ENCODE data around the gene STRA8.

The STRA8 gene

DNA sequence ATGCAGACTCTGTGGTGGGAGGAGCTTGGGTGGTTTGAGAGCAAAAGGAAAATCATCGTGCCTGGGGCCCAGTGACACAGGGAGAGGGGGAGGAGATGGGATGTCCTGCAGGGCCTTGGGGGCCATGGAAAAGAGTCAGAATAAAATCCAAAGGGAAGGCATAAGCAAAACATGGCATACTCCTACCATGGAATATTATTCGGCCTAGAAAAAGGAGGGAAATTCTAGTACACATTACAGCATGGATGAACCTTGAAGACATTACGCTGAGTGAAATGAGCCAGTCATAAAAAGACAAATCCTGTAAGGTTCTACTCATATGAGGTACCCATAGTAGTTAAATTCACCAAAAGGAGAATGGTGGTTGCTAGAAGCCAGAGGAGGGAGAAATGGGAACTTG, 38.7 kb downstream of the STRA8 start:
- no peaks in the 10 kb centered on the region for H3K9me3 ChIP-seq (ENCODE audit: low read depth, low read length)
- TF ChIP-seq EZH2 (IDR thresholded peaks at IDR 0.05) (no peak), POLR2AphosphoS5 (IDR thresholded peaks at IDR 0.05; ENCODE audit: borderline replicate concordance, low read depth, low read length) (no peak), FOXP2 (optimal IDR thresholded peaks at IDR 0.05; ENCODE audit: control extremely low read depth, extremely low read length, insufficient read depth) (no peak)

DNA sequence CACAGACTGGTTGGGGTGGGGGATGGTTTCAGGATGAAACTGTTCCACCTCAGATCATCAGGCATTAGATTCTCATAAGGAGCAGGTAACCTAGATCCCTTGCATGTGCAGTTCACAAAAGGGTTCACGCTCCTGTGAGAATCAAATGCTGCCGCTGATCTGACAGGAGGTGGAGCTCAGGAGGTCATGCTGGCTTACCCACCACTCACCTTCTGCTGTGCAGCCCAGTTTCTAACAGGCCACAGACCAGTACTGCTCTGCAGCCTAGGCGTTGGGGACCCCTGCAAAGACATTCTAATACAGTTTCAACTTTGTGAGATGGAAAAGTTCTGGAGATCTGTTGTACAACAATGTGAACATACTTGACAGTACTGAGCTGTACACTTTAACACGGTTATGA, 39.9 kb downstream of the STRA8 start:
- Histone ChIP-seq H3K27ac (no peak overlapping the region), H3K4me3 (no peak overlapping the region), H3K36me3 (ENCODE audit: insufficient read depth, low read length) (no peaks in the 10 kb centered on the region), H3K9me3 (ENCODE audit: low read depth, low read length) (no peaks in the 10 kb centered on the region), H3K9ac (ENCODE audit: insufficient read length) (no peak overlapping the region)
- TF ChIP-seq POLR2AphosphoS5 (IDR thresholded peaks at IDR 0.05; ENCODE audit: borderline replicate concordance, low read depth, low read length): no peak
- TF ChIP-seq EZH2 (IDR thresholded peaks at IDR 0.05): no peak
- TF ChIP-seq FOXP2 (optimal IDR thresholded peaks at IDR 0.05; ENCODE audit: control extremely low read depth, extremely low read length, insufficient read depth): no peak
- no peak for DNase-seq (ENCODE audit: low read depth, low spot score)

More for the DNA sequence above, 38.7 kb downstream of the STRA8 start:
- H3K4me3 ChIP-seq: no peak overlapping the region
- no peak overlapping the region for H3K27ac ChIP-seq
- DNase-seq (ENCODE audit: low read depth, low spot score): no peak
- H3K9ac ChIP-seq (ENCODE audit: insufficient read length): no peak overlapping the region
- H3K36me3 ChIP-seq (ENCODE audit: insufficient read depth, low read length): no peaks in the 10 kb centered on the region

DNA sequence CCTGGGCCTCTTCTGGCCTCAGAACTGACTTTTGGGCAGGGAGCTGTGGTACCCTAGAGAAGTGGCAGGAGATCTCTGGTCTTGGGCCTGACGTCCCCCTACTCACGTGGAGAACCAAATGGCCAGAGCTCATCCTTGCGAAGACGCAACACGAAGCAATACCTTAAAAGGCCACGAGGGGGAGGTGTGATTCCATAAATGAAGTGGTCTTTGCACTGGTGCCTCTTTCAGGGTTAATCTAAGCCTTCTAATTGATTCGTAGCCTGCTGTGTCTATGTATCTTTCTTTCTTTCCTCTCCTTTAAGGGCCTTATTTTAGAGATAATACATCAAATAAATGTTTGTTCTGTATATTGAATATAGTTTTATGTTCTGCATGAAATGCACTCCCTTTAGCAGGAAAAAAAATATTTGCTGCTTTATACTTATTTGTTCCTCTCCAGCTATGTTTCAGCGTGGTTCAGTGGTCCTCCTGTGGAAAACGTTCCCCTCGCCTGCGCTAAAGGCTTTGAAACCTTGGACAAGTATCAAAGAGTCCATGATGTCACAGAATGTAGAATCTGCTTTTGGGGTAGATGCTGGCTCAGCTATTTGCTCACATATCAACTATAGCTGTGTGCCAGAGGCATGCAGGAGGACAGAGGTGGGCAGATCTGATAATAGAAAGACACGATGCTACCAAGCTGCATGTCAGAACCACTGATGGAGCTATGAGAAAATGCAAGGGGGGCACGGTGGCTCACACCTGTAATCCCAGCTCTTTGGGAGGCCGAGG, 41.0 kb downstream of the STRA8 start:
- H3K27ac ChIP-seq: no peak overlapping the region
- DNase-seq (ENCODE audit: low read depth, low spot score): peak; percentile 69
- H3K4me3 ChIP-seq: no peak overlapping the region
- H3K36me3 ChIP-seq (ENCODE audit: insufficient read depth, low read length): no peaks in the 10 kb centered on the region
- TF ChIP-seq EZH2 (IDR thresholded peaks at IDR 0.05) (no peak), FOXP2 (optimal IDR thresholded peaks at IDR 0.05; ENCODE audit: control extremely low read depth, extremely low read length, insufficient read depth) (no peak), POLR2AphosphoS5 (IDR thresholded peaks at IDR 0.05; ENCODE audit: borderline replicate concordance, low read depth, low read length) (no peak)
- H3K9me3 ChIP-seq (ENCODE audit: low read depth, low read length): no peaks in the 10 kb centered on the region
- H3K9ac ChIP-seq (ENCODE audit: insufficient read length): no peak overlapping the region

DNA sequence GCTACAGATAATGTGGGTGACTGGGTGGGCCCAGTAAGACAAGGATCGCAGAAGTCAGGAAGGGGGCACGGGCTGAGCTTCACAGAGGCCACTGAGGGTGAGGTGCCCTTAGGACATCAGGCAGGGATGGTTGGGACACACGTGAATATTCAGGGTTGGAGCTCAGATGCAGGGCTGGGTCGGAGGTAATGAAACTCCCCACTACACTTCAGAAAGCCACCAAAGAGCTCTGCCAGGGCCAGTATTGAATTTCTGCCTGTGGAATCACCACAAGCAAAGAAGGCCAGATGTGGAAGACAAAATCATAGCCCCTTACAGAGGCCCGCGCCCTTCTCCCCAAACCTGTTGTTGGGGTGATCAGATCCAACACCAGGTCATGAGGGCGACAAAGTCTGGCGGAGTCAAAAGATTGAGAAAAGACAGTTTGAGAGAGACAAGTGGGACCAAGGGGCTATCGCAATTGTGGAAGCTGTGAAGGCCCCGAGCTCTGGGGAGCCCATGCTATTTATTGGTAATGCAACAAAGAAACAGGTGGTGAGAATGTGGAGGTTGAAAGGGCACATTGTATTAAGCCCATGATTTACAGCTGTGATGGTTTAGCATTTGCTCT, 42.4 kb downstream of the STRA8 start:
- Histone ChIP-seq H3K36me3 (ENCODE audit: insufficient read depth, low read length) (no peaks in the 10 kb centered on the region), H3K9me3 (ENCODE audit: low read depth, low read length) (no peaks in the 10 kb centered on the region), H3K27ac (no peak overlapping the region), H3K4me3 (no peak overlapping the region), H3K9ac (ENCODE audit: insufficient read length) (no peak overlapping the region)
- TF ChIP-seq FOXP2 (optimal IDR thresholded peaks at IDR 0.05; ENCODE audit: control extremely low read depth, extremely low read length, insufficient read depth) (no peak), EZH2 (IDR thresholded peaks at IDR 0.05) (no peak), POLR2AphosphoS5 (IDR thresholded peaks at IDR 0.05; ENCODE audit: borderline replicate concordance, low read depth, low read length) (no peak)
- no peak for DNase-seq (ENCODE audit: low read depth, low spot score)

DNA sequence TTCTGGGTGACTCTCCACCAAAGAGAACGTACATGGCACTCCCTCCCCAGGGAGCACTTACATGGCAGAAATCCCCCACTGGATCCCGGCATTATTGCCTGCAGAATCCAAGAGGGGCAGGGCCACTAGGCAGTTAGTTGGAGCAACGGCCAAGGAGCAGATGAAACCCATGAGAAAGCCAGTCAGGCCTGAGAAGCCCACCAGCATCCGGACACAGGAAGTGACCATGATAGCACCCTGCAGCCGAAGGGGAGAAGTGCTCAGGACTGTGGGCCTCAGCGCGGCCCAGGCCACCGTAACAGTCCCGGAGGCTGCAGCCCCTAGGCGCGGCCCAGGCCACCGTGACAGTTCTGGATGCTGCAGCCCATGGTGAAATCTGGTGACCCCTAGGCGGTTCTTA, 43.5 kb downstream of the STRA8 start:
- no peak for DNase-seq (ENCODE audit: low read depth, low spot score)
- no peak overlapping the region for H3K4me3 ChIP-seq
- H3K36me3 ChIP-seq (ENCODE audit: insufficient read depth, low read length): no peaks in the 10 kb centered on the region
- no peak overlapping the region for H3K9ac ChIP-seq (ENCODE audit: insufficient read length)
- H3K27ac ChIP-seq: no peak overlapping the region
- TF ChIP-seq FOXP2 (optimal IDR thresholded peaks at IDR 0.05; ENCODE audit: control extremely low read depth, extremely low read length, insufficient read depth): no peak
- no peak for TF ChIP-seq POLR2AphosphoS5 (IDR thresholded peaks at IDR 0.05; ENCODE audit: borderline replicate concordance, low read depth, low read length)
- no peak for TF ChIP-seq EZH2 (IDR thresholded peaks at IDR 0.05)
- no peaks in the 10 kb centered on the region for H3K9me3 ChIP-seq (ENCODE audit: low read depth, low read length)

DNA sequence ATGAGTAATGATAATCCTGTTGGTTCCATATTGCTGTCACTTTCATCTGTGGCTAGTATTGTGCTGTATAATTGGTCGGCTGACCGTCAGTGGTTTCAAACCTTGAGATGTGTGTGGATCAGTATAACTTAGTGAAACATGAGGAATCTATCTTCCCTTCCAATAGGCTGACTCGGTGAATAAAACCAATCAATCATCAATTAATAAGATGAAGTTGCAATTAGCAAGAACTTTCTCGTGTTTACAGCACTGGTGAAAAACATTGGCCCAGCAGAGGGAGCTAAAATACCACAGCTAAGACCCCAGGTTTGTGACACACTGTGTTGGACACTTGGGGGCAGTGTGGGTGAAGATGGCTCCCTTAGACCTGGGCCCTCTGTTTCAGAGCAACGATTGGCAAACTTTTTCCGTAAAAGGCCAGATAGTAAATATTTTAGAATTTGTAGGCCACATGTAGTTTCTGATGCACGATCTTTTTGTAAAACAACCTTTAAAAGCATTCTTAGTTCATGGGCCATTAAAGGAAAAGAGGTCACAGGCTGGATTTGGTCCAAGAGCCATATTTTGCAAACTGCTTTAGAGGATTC, 47.8 kb downstream of the STRA8 start:
- H3K9me3 ChIP-seq (ENCODE audit: low read depth, low read length): no peaks in the 10 kb centered on the region
- no peak for TF ChIP-seq EZH2 (IDR thresholded peaks at IDR 0.05)
- no peak for TF ChIP-seq POLR2AphosphoS5 (IDR thresholded peaks at IDR 0.05; ENCODE audit: borderline replicate concordance, low read depth, low read length)
- TF ChIP-seq FOXP2 (optimal IDR thresholded peaks at IDR 0.05; ENCODE audit: control extremely low read depth, extremely low read length, insufficient read depth): no peak
- H3K36me3 ChIP-seq (ENCODE audit: insufficient read depth, low read length): no peaks in the 10 kb centered on the region
- peak overlapping the region; percentile 48 for H3K9ac ChIP-seq (ENCODE audit: insufficient read length)
- H3K27ac ChIP-seq: no peak overlapping the region
- peak; percentile 80 for DNase-seq (ENCODE audit: low read depth, low spot score)
- H3K4me3 ChIP-seq: peak overlapping the region; percentile 36; the same call in 1 of the 2 replicates

DNA sequence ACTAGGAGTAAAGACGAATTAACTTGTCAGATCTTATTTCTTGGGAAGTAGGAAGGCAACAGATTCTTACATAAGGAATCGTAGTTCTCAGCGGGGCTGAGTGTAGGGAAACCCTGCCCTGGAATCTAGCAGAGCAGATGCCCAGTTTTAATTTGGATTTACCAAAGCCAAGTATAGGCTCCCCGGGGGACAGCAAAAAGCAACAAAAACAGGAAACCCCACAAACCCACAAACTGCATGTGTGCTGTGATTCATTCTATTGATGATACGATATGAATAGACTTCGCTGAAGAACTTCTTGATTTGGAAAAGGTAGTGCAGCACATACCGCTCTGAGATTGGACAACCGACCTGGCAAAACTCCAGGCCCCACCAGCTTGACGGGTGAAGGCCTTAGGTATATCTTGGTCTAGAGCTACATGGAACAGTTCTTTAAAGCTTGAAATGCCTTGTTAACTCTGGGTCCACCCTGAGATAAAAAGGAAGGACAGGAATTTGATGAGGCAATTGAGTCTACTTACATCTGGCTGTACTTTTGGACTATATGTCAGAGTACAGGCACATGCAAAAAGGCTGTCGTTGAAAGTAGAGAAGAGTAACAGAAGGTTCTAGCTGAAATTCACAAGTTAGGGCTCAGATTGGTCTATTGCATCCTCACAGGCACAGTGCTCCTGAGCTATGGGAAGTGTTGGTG, 49.1 kb downstream of the STRA8 start:
- Histone ChIP-seq H3K9ac (ENCODE audit: insufficient read length) (no peak overlapping the region), H3K36me3 (ENCODE audit: insufficient read depth, low read length) (no peaks in the 10 kb centered on the region), H3K27ac (peak overlapping the region; percentile 55; the same call in 1 of the 2 replicates), H3K9me3 (ENCODE audit: low read depth, low read length) (no peaks in the 10 kb centered on the region), H3K4me3 (no peak overlapping the region; the same call in 1 of the 2 replicates)
- no peak for TF ChIP-seq FOXP2 (optimal IDR thresholded peaks at IDR 0.05; ENCODE audit: control extremely low read depth, extremely low read length, insufficient read depth)
- no peak for TF ChIP-seq EZH2 (IDR thresholded peaks at IDR 0.05)
- TF ChIP-seq POLR2AphosphoS5 (IDR thresholded peaks at IDR 0.05; ENCODE audit: borderline replicate concordance, low read depth, low read length): no peak
- no peak for DNase-seq (ENCODE audit: low read depth, low spot score)

All from SK-N-MC (cell line).